LHCN-M2 (cell line): ENCODE measurements around the gene KRTAP9-2. TPM values are rescaled to one million over a fixed set of nuclear protein-coding genes. Genes with fewer than 3 reads are reported as not detected.

Source experiments
- total RNA-seq: library from RNA; depleted of rRNA; stranded (reverse); fragments of >200 nt; gene quantifications from 2 replicates; pipeline ENCODE4 v1.2.3, GENCODE V29; 2014; rRNA removed

The KRTAP9-2 gene
- total RNA-seq, 1 experiment from 2014 or later = not detected

Other genes with a start within 250 kb of the KRTAP9-2 start
- not detected in 2 replicates for gene KRT40, start 242.3 kb upstream of the KRTAP9-2 start, total RNA-seq
- gene KRTAP3-3, start 232.5 kb upstream of the KRTAP9-2 start, total RNA-seq = not detected in 2 replicates
- gene KRTAP3-2, start 226.7 kb upstream of the KRTAP9-2 start, total RNA-seq = not detected in 2 replicates
- not detected in 2 replicates for gene KRTAP3-1, start 217.5 kb upstream of the KRTAP9-2 start, total RNA-seq
- gene KRTAP1-5, start 199.4 kb upstream of the KRTAP9-2 start, total RNA-seq = 2.8 and 6.0 TPM in 2 replicates
- not detected in 2 replicates for gene KRTAP1-4, start 196.5 kb upstream of the KRTAP9-2 start, total RNA-seq
- gene KRTAP1-3, start 191.8 kb upstream of the KRTAP9-2 start, total RNA-seq = not detected in 2 replicates
- gene KRTAP1-1, start 185.2 kb upstream of the KRTAP9-2 start, total RNA-seq = not detected in 2 replicates
- gene KRTAP2-1, start 179.3 kb upstream of the KRTAP9-2 start, total RNA-seq = not detected in 2 replicates
- not detected in 2 replicates for gene KRTAP2-2, start 171.4 kb upstream of the KRTAP9-2 start, total RNA-seq
- gene KRTAP2-3, start 166.5 kb upstream of the KRTAP9-2 start, total RNA-seq = 0.80 and 3.4 TPM in 2 replicates
- not detected in 2 replicates for gene KRTAP2-4, start 160.8 kb upstream of the KRTAP9-2 start, total RNA-seq
- not detected in 2 replicates for gene KRTAP4-7, start 142.5 kb upstream of the KRTAP9-2 start, total RNA-seq
- not detected in 2 replicates for gene KRTAP4-8, start 128.5 kb upstream of the KRTAP9-2 start, total RNA-seq
- gene KRTAP4-16, start 124.4 kb upstream of the KRTAP9-2 start, total RNA-seq = not detected in 2 replicates
- gene KRTAP4-9, start 121.3 kb upstream of the KRTAP9-2 start, total RNA-seq = not detected in 2 replicates
- gene KRTAP4-11, start 108.3 kb upstream of the KRTAP9-2 start, total RNA-seq = not detected in 2 replicates
- not detected in 2 replicates for gene KRTAP4-12, start 102.5 kb upstream of the KRTAP9-2 start, total RNA-seq
- not detected in 2 replicates for gene KRTAP4-6, start 86.1 kb upstream of the KRTAP9-2 start, total RNA-seq
- gene KRTAP4-5, start 76.8 kb upstream of the KRTAP9-2 start, total RNA-seq = not detected in 2 replicates
- gene KRTAP4-4, start 65.9 kb upstream of the KRTAP9-2 start, total RNA-seq = not detected in 2 replicates
- gene KRTAP4-3, start 58.4 kb upstream of the KRTAP9-2 start, total RNA-seq = not detected in 2 replicates
- gene KRTAP4-2, start 48.4 kb upstream of the KRTAP9-2 start, total RNA-seq = not detected in 2 replicates
- not detected in 2 replicates for gene KRTAP4-1, start 41.7 kb upstream of the KRTAP9-2 start, total RNA-seq
- not detected in 2 replicates for gene KRTAP9-1, start 36.8 kb upstream of the KRTAP9-2 start, total RNA-seq
- gene KRTAP9-3, start 5.8 kb downstream of the KRTAP9-2 start, total RNA-seq = not detected in 2 replicates
- not detected in 2 replicates for gene KRTAP9-8, start 11.4 kb downstream of the KRTAP9-2 start, total RNA-seq
- not detected in 2 replicates for gene KRTAP9-4, start 23.0 kb downstream of the KRTAP9-2 start, total RNA-seq
- not detected in 2 replicates for gene KRTAP9-9, start 28.7 kb downstream of the KRTAP9-2 start, total RNA-seq
- not detected in 2 replicates for gene KRTAP9-6, start 38.7 kb downstream of the KRTAP9-2 start, total RNA-seq
- gene KRTAP9-7, start 49.0 kb downstream of the KRTAP9-2 start, total RNA-seq = not detected in 2 replicates
- gene KRTAP29-1, start 76.2 kb downstream of the KRTAP9-2 start, total RNA-seq = not detected in 2 replicates
- gene KRTAP16-1, start 82.7 kb downstream of the KRTAP9-2 start, total RNA-seq = not detected in 2 replicates
- gene KRTAP17-1, start 89.1 kb downstream of the KRTAP9-2 start, total RNA-seq = not detected in 2 replicates
- gene KRT33A, start 124.2 kb downstream of the KRTAP9-2 start, total RNA-seq = not detected in 2 replicates
- gene KRT33B, start 143.2 kb downstream of the KRTAP9-2 start, total RNA-seq = not detected in 2 replicates
- 0.29 and 1.0 TPM in 2 replicates for gene KRT34, start 155.7 kb downstream of the KRTAP9-2 start, total RNA-seq
- not detected in 2 replicates for gene KRT31, start 171.0 kb downstream of the KRTAP9-2 start, total RNA-seq
- not detected in 2 replicates for gene KRT37, start 197.9 kb downstream of the KRTAP9-2 start, total RNA-seq
- gene KRT38, start 214.3 kb downstream of the KRTAP9-2 start, total RNA-seq = not detected in 2 replicates
- not detected in 2 replicates for gene KRT32, start 240.7 kb downstream of the KRTAP9-2 start, total RNA-seq